ENCODE results near the gene USPL1.

USPL1 gene

GRCh38 chr13:30580852-30581502, 36.7 kb upstream of the USPL1 start:
- TF ChIP-seq, protein P1, sequence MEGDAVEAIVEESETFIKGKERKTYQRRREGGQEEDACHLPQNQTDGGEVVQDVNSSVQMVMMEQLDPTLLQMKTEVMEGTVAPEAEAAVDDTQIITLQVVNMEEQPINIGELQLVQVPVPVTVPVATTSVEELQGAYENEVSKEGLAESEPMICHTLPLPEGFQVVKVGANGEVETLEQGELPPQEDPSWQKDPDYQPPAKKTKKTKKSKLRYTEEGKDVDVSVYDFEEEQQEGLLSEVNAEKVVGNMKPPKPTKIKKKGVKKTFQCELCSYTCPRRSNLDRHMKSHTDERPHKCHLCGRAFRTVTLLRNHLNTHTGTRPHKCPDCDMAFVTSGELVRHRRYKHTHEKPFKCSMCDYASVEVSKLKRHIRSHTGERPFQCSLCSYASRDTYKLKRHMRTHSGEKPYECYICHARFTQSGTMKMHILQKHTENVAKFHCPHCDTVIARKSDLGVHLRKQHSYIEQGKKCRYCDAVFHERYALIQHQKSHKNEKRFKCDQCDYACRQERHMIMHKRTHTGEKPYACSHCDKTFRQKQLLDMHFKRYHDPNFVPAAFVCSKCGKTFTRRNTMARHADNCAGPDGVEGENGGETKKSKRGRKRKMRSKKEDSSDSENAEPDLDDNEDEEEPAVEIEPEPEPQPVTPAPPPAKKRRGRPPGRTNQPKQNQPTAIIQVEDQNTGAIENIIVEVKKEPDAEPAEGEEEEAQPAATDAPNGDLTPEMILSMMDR (conservative IDR thresholded peaks at IDR 0.05; ENCODE audit: low read depth, low read length), result no peak
- no peak overlapping the region for H3K4me3 ChIP-seq (ENCODE audit: low read depth, low read length)
- no peak for DNase-seq (ENCODE audit: low read depth)

- peak; percentile 65 for DNase-seq (ENCODE audit: low read depth)
- H3K4me3 ChIP-seq (ENCODE audit: low read depth, low read length), result no peak overlapping the region
- TF ChIP-seq, protein P1 (conservative IDR thresholded peaks at IDR 0.05; ENCODE audit: low read depth, low read length), result peak; percentile 65
Observed at GRCh38 chr13:30581582-30581981, 36.1 kb upstream of the USPL1 start.

DNA sequence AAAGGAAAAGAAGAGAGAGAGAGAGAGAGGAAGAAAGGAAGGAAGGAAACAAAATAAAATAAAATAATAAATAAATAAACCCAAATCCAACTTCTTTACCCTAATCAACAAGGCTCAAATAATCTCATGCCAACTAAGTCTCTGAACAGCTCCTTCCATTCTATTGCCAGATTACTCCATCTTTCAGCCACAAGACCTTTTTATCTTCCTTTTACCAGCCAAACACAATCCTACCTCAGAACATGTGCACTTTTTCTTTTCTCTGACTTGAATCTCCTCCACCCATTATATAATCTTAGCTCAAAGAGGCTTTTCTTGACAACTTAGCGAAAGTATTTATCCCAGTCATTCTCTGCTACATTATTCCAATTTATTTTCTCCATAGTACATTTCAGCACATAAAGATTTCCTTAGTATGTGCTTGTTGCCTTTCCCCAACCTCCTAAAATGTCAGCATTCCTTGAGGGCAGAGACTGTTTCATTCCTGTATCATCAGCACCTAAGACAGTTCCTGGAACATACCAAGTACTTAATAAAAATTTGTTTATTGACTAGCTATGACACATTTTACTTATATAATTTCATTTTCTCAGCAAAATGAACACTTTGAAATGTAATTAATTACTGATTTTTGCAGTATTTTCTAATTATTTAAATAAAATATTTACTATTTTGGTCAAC, 33.5 kb upstream of the USPL1 start:
- DNase-seq (ENCODE audit: low read depth), result no peak
- H3K4me3 ChIP-seq (ENCODE audit: low read depth, low read length), result no peak overlapping the region
- TF ChIP-seq, protein P1 (conservative IDR thresholded peaks at IDR 0.05; ENCODE audit: low read depth, low read length), result no peak

DNA sequence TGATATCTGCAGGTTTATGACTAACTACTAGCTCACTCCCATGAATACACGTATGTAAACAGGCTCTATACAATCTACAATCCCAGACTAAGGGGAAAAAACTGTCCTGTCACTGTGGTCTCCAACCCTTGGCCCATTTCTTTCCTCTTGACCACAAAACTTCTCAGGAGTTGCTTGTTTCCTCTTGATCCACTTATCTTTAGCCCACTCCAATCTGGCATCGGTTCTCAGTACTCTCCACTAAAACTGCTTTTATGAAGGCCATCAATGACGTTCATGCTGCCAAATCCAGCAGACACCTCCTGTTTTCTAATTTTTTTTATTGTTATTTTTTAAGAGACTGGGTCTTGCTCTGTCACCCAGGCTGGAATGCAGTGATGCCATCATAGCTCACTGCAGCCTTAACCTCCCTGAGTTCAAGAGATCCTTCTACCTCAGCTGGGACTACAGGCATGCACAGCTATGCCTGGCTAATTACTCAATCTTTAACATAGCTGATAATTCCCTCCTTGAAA, 31.9 kb upstream of the USPL1 start:
- TF ChIP-seq, protein P1 (conservative IDR thresholded peaks at IDR 0.05; ENCODE audit: low read depth, low read length), result no peak
- peak; percentile 66 for DNase-seq (ENCODE audit: low read depth)

DNA sequence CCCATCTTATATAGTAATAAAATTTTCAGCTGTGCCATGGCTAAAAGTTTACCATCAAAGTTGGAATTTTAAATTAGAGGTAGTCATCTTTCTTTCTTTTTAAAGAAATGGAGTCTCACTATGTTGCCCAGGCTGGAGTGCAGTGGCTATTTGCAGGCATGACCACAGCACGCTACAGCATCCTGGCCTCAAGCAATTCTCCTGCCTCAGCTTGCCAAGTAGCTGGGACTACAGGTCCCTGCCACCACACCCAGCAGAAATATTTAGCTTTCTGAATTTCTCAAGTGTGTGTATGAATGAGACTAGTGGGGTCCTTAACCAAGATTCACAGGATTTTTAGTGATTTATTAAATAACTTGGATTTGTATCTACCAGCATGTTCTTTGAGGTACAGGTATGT, 30.5 kb upstream of the USPL1 start:
- TF ChIP-seq, protein P1 (conservative IDR thresholded peaks at IDR 0.05; ENCODE audit: low read depth, low read length), result no peak
- no peak overlapping the region for H3K4me3 ChIP-seq (ENCODE audit: low read depth, low read length)
- DNase-seq (ENCODE audit: low read depth), result no peak

More for the DNA sequence above, 31.9 kb upstream of the USPL1 start:
- H3K4me3 ChIP-seq (ENCODE audit: low read depth, low read length), result no peak overlapping the region

DNA sequence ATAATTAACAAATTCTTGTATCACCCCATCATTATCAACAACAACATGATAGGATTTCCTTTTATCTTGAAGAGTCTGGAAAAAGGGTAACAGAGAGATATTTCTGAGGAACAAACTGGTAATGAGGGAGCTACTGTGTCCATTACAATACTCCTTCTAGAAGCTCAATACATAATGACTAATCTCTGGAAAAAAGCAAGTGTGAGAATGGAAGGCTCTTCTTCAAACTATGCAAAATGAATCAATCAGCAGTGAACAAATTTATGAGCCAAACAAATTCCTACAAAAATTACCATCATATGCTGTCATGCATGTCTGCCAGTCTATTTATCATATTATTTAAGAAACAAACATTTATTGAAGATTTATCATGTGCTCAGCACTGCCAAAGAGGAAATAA, 30.0 kb upstream of the USPL1 start:
- no peak overlapping the region for H3K4me3 ChIP-seq (ENCODE audit: low read depth, low read length)
- no peak for DNase-seq (ENCODE audit: low read depth)
- TF ChIP-seq, protein P1 (conservative IDR thresholded peaks at IDR 0.05; ENCODE audit: low read depth, low read length), result no peak

Measured in choroid plexus epithelial cell (primary cell).